Femur (tissue), 1 donor: ENCODE results near the gene ITGA11.

Experiments
- DNase-seq: peaks from one replicate; pipeline ENCODE4 v3.0.0-alpha.2; 2017

Gene ITGA11

GRCh38 chr15:68307131-68307928 lies 124.6 kb downstream of the ITGA11 start:
- no peak for DNase-seq

DNA sequence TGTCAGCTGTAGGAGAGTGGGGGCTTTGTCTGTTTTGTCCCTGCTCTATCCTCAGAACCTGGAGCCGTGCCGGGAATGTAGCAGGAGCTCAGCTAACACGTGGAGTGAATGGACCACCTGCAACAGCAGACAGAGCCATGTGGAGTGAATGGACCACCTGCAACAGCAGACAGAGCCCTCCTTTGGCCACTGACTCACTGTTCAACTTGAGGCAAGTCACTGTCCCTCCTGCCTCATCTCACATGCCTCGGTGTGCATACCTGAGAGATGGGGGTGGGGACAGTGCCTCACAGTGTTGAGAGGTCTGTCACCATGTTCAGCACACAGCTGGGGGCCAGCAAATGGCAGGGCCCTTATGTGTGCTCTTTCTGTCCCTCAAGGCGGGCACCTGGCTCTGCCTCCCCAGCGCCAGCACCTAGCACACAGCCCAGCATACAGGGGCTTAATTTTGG lies 126.5 kb downstream of the ITGA11 start:
- DNase-seq = no peak

- DNase-seq = no peak
Observed at GRCh38 chr15:68304589-68305337, 127.2 kb downstream of the ITGA11 start.

GRCh38 chr15:68303560-68304436 lies 128.2 kb downstream of the ITGA11 start:
- DNase-seq = no peak

DNA sequence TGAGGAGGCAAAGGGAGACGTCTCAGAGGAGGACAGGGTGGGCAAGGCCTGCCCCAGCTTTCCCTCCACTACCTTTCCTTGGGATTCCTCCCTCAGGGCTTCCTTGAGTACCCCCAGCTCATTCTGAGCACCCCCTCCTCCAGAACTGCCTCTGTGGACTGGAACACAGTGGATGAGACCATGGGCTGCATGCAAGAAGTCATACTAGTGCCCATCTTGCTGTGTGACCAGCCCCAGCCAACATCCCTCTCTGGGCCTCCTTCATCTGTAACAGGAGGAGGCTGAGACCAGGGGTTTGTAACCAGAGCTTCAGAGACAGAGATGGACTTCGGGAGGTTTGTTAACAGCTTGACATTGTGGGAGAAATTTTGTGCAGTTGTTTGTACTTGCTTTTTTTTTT lies 128.8 kb downstream of the ITGA11 start:
- DNase-seq = no peak

DNA sequence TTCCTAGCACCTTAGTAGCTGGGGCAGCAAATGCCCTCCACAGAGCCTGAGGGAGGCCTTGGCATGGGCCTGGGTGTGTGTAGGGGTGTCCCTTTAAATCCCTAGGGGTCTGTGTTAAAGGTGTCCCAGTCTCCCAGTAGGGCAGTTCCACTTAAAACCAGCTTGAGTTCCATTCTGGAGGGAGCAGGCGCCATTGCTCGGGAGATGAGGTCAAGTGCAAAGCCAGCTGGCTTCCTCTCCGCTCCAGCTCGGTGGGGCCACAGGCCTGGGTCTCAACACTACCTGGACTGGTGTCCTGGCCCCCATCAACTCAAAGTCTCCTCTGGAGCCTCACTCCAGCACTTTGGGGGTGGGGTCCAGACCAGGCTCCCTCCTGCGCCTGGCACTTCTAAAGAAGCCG lies 129.2 kb downstream of the ITGA11 start:
- no peak for DNase-seq

- DNase-seq = no peak
Observed at GRCh38 chr15:68301301-68301700, 130.7 kb downstream of the ITGA11 start.

DNA sequence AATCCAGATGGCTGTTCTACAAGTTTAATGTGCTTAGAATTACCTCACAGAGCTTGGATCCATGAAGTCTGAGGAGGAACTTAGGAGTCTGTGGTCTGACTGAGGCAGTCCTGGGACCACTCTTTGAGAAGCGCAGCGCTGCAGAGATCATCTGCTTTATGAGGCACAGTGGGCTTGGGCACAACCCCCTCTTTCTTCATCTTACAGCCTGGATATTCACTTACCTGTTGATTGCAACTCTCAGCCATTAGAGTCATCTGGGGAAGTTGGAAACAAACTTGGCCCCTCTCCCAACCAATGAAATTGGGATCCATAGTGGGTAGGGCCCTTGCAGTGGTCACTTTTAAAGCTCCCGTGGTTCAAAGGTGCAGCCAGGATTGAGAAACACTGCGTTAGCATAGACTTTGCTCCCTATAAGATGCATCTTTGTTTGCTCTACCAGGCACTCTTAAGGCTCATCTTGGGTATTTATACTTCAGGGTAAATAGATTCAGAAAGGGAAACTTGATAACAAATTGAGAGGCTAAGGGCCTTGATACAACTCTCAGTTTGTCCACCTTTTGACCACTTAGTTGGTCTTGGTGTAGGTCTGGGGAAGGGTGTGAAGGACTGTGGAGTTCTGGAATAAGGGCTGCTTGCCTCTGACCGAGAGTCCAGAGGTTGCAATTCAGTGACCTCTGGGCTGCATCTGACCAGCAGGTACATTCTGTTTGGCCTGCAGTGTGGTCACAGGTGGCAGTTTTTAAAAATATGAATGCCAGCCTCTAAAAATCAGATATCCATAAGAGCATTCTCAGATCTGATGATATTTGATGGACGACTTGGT lies 131.6 kb downstream of the ITGA11 start:
- no peak for DNase-seq

GRCh38 chr15:68299436-68299835 lies 132.5 kb downstream of the ITGA11 start:
- DNase-seq = no peak

DNA sequence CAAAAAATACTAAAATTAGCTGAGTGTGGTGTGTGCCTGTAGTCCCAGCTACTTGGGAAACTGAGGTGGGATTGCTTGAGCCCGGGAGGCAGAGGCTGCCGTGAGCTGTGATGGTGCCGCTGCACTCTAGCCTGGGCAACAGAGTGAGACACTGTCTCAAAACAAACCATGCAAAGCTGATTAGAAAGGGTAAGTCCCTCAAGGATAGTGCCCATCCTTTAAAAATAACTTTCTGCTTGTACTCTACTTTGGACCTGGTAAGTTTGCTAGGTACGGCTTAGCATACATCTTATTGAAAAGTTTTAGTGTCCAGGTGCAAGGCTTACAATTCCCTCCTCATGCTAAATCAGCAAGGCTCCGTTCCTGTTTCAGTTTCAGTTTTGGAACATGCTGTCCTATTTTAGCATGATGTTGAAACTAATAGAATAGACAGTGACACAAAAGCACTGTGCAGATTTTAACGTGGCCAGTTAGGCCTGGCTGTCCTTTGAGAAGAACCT lies 133.0 kb downstream of the ITGA11 start:
- no peak for DNase-seq

- DNase-seq = no peak
Observed at GRCh38 chr15:68298336-68298735, 133.6 kb downstream of the ITGA11 start.

DNA sequence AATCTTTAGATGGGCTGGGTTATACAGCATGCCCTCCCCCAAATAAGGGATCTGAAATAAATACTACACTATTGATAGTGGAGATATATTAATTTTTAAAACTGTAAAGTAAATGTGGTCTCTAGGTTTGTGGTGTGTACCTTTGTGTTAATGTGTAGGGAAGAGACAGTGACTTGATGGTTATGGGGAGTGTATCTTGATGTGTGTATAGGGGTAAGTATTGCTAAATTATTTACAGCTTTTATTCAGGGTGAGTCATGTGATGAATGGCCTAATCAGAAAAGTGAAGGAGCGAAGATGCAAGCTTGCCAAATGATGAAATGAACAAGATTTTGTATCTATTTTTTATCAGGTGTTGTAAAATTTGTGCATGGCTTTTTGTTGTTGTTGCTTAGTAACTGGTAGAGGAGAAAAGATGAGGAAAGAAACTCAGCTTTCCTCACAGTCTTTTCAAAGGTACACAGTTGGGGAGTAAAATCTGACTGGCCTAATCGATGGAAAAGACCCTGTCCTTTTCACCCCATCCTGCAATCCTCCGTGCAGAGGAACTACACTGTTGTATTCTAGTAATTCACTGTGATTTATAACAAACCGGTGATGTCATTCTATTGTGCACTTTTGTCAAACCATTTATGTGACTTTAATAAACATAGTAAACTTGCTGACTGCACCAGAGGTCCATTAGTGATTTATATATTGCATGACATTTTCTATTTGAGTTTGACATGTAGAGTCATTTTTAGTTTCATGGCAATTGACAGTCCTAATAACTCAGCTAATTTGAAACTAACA lies 136.8 kb downstream of the ITGA11 start:
- DNase-seq = no peak

- no peak for DNase-seq
Observed at GRCh38 chr15:68292967-68293366, 139.0 kb downstream of the ITGA11 start.

- no peak for DNase-seq
Observed at GRCh38 chr15:68292157-68292781, 139.7 kb downstream of the ITGA11 start.

- no peak for DNase-seq
Observed at GRCh38 chr15:68290715-68291114, 141.2 kb downstream of the ITGA11 start.

DNA sequence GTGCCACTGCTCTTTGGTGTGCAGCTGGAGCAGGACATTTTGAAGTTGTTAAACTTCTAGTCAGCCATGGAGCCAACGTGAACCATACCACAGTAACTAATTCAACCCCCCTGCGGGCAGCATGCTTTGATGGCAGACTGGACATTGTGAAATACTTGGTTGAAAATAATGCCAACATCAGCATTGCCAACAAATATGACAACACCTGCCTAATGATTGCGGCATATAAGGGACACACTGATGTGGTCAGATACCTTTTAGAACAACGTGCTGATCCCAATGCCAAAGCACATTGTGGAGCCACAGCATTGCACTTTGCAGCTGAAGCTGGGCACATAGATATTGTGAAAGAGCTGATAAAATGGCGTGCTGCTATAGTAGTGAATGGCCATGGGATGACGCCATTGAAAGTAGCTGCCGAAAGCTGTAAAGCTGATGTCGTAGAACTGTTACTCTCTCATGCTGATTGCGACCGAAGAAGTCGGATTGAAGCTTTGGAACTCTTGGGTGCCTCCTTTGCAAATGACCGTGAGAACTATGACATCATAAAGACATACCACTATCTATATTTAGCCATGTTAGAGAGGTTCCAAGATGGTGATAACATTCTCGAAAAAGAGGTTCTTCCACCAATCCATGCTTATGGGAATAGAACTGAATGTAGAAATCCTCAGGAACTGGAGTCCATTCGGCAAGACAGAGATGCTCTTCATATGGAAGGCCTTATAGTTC lies 142.2 kb downstream of the ITGA11 start:
- DNase-seq = no peak

- no peak for DNase-seq
Observed at GRCh38 chr15:68289057-68289456, 142.9 kb downstream of the ITGA11 start.

DNA sequence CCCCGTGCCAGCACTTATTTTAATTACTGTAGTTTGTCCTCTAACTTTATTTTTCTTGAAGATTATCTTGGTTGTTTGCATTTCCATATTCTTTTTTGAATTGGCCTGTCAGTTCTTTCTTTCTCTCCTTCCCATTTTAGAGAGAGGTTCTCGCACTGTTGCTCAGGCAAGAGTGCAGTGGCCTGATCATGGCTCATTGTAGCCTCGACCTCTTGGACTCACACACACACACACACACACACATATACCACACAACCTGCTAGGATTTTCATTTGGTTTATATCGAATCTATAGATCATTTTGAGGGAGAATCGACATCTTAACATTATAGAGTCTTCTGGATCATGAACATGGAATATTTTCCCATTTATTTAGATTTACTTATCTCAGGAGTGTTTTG lies 145.7 kb downstream of the ITGA11 start:
- no peak for DNase-seq

- DNase-seq = no peak
Observed at GRCh38 chr15:68285259-68285980, 146.5 kb downstream of the ITGA11 start.
